Stimulated activated CD8-positive, alpha-beta memory T cell treated with anti-CD3 and anti-CD28 coated beads, Interleukin-4, amount 100 ng/mL, for 24 hours (primary cell): ENCODE results near the gene RASAL2.
"Not testable (repeated sequence)": the region's sequence is repeated elsewhere in the genome, so short reads cannot be mapped to it uniquely, and the experiment has no call there.

Source experiments
- DNase-seq: peaks from one replicate; pipeline ENCODE4 v3.0.0-alpha.2; 2020; ENCODE audit warnings: low read depth

RASAL2 gene

DNA sequence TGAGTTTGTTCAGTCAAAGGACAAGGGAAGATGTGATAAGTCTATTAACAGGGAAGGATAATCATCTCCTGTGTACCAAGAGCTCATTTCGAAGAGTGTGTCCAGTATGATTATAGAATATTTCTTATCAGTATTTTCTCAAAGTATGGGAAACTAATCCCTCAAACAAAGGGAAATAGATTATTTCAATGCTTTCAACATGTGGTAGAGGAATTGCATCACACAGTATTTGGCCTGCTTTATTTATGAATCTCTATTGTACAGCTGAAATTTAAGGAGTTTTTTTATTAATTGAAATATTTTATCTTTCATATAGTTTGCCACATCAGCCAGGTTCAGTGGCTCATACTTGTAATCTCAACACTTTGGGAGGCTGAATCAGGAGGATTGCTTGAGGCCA, 251.9 kb downstream of the RASAL2 start:
- no peak for DNase-seq

DNA sequence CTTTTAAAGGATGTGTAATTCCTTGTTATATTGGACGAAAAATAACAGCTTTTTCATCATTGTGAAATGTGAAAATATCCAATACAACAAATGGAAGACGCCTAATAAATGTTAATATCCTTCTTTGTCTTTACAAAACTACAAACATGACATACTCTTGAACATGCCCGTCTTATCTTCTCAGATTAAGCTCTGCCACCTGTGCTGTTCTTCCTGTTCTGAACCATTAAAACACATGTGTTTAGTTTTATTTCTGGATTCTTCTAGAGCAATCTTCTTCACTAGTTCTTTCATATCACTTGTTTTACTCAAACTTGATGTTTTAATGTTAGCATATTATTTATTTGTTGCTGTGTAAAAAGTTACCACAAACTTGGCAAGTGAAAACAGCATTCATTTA, 255.9 kb downstream of the RASAL2 start:
- no peak for DNase-seq

DNA sequence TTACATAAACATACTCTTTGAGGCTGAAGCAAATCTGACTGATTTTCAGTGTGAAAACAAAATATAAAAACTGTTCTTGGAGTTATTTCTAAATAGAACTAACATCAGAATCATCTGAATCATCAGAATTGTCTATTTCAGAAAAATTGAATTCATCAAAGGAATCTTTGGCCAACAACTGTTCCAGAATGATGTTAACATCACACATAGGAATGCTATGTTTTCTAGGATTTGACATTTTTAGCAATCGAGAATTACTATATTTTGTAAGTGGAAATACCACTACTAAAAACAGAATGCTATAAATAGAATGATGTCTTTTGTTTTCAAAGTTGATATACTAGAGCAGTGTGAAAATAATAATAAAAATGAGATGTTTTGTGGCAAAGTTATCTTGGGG, 258.0 kb downstream of the RASAL2 start:
- DNase-seq, result not testable (repeated sequence)

DNA sequence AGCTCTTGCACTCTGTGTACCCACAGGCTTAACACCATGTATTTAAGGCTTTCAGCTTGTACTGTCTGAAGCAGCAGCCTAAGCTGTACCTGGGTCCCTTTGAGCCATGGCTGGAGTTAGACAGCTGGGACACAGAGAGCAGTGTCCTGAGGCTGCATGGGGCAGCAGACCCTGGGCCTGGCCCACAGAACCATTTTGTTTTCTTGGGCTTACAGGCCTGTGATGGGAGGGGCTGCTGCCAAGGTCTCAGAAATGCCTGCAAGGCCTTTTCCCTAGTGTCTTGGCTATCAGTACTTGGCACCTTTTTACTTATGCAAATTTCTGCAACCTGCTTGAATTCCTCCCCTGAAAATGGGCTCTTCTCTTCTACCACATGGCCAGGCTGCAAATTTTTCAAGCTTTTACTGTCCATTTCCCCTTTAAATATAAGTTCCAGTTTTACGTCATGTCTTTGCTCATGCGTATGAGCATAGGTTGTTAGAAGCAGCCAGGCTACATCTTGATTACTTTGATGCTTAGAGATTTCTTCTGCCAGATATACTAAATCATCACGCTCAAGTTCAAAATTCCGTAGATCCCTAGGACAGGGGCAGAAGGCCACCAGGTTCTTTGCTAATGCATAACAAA, 259.0 kb downstream of the RASAL2 start:
- DNase-seq, result no peak

DNA sequence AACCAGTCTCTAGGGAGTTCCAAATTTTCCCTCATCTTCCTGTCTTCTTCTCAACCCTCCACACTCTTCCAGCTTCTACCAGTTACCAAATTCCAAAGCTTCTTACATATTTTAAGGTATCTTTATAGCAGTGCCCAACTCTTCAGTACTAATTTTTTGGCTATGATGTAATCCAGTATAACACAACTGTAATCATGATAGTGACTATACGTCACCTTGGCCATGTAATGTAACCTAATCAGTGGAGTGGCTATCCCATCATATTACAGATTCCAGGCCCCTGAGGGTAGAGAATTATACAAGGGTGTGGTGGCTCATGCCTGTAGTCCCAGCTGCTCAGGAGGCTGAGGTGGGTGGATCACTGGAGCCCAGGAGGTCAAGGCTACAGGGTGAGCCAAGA, 259.6 kb downstream of the RASAL2 start:
- no peak for DNase-seq

DNA sequence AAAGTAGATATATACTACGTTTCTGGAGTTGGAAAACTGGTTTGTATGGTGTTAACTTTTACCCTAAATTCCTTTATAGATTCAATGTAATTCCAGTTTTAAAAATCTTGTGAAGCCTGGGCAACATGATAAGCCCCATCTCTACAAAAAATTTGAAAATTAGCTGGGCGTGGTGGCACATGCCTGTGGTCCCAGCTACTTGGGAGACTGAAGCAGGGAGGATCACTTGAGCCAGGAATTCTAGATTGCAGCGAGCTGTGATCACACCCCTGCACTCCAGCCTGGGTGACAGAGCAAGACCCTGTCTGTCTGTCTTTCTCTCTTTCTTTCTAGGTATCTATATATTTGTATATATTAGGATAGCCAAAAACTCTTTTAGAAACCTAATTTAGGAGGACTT, 260.9 kb downstream of the RASAL2 start:
- no peak for DNase-seq

DNA sequence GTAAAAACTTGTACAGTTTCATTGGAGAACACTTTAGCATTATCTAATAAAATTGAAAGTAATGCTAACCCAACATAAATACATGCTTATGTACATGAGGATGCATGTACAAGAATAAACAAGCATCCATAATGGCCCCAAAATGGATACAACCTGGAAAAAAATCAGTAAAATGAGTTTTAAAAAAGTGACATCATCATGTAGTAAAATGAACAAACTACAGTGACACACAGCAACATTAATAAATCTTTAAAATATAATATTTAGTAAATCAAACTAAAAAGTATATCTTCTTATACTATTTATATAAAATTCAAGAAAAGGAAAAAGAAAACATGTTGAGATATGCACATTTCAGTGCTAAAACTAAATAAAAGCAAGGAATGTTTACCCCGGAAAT, 262.4 kb downstream of the RASAL2 start:
- no peak for DNase-seq

DNA sequence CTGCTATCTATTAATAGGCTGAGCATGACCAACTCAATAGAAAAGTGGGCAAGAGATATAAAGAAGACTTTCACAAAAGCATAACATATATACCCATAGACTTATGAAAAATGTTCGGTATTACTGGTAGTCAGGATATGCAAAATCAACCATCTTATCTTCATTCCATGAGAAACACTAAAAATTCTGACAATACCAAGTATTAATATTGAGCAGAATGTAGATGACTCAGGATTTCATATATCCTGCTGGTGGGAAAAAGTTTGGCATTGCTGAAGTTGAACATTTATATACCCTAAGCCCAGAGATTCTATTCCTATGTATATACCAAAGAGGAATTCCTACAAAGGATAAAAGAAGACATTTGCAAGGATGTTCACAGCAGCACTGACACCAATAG, 264.6 kb downstream of the RASAL2 start:
- DNase-seq, result no peak

DNA sequence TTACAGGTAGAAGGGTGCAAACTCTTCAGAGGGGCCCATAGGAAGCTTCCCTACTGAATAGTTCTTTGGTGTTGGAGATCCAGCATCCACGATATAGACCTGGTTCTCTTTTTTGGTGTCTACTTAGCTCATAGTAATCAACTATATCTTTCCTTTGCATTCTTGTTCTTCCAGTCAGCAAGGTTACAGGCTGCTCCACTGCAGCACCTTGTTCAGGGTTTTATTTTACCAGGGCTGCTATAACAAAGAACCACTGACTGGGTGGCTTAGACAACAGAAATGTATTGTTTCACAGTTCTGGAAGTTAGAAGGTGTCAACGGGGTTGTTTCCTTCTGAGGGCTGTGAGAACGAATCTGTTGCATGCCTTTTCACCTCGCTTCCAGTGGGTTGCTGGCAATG, 266.5 kb downstream of the RASAL2 start:
- DNase-seq, result no peak

DNA sequence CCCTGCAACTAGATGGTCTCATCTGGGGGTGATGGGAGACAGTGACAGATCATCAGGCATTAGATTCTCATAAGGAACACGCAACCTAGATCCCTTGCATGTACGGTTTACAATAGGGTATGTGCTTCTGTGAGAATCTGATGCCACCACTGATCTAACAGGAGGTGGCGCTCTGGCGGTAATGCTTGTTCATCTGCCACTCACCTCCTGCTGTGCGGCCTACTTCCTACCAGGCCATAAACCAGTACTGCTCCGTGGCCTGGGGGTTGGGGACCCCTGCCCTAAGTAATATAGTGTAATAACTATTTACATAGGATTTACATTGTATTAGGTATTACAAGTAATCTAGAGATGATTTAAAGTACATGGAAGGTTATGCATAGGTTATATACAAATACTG, 267.9 kb downstream of the RASAL2 start:
- no peak for DNase-seq

DNA sequence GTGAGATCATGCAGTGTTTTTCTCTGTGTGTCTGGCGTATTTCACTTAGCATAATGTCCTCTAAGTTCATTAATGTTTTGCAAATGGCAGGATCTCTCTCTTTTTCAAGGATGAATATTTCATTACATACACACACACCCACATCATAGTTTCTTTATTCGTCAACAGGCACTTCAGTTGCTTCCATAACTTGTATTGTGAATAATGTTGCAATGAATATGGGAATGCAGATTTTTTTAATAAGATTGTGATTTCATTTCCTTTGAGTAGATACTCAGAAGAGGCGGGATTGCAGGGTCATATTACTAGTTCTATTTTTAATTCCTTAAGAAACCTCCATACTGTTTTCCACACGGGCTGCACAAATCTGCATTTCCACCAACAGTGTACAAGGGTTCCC, 268.8 kb downstream of the RASAL2 start:
- no peak for DNase-seq

DNA sequence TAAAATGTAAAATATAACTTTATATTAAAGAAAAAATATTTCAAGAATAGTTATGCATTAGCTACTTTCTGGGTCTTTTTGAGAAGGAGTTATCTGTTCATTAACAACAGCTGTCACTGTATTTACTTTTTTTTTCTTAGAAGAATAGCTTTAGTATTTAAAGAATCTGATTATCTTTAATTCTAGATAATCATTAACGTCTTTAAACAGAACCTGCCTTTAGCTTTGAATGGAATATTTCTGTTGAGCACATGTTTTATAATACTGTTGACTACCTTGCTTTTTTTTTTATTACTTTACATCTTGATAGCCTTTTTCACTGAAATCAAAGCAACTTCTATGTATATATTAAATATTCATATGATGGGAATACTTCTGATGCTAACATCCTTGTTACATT, 270.9 kb downstream of the RASAL2 start:
- DNase-seq, result no peak

DNA sequence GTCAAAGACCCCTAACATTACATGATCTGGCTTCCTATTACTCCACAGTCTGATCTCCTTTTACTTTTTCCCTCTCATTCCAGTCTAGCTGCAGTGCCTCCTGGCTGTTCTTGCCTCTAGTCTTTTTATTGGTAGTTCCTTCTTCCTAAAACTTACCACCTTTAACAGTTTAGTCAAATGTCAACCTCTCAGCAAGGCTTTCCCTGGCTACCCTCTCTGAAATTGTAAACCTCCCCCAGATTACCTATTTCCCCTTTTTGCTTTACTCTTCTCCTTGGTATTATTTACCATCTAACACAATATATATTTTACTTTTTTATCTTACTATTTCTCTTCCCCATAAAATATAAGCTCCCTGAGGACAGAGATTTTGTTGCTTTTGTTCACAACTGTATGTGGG, 273.2 kb downstream of the RASAL2 start:
- no peak for DNase-seq

DNA sequence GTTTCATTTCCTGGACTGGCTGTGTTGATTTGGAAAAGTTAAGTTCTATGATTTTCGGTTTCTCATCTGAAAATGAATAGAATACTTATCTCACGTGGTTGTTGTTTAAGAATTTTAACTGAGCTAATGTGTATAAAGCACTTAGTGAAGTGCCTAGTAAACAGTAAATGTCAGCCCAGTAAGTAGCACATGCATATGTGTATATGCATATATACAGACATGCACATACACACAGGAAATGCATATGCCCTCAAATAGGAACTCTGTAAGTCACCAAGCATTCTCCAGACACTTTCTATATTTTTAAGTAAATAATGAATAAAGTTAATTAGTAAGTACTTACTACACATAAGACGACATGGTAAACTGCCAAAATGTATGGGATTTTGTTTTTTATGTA, 274.3 kb downstream of the RASAL2 start:
- no peak for DNase-seq

DNA sequence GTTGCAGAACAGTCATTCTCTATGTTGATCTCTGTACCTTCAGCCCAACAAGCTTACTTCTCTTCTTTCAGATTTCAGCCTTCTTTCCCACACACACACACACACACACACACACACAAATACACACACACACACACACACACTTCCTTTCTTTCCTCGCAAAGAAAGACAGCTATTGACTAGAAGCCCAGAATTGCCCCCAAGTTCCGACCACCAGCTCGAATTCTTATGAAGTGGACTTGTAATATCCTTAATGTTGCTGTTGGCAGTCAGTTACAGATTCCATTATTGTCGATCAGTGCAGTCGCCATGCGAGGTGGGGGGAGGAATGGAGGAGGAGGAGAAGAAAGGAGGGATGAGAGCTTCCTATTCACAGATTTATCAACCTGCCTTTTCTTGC, 277.3 kb downstream of the RASAL2 start:
- DNase-seq, result no peak

DNA sequence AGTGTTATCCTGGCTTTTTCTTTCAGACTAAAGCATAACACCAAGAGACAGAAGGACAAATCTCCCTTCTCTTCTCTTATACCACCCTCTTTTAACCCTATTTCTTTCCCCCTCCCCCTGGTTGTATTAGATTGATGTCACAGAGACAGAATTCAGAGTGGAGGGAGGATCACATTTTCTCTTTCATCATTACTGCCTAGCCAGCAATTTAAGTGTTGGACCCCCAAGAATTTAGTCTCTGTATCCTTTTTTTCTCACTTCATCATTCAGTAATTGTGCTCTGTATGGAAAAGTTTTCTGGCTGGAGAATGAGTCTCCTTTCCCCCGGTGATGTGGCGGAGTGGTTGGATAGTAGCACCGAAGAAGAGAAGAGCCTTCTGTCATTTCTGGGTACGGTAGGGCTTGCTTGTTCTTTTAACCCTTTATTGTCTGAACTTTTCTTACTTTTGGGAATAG, 278.1 kb downstream of the RASAL2 start:
- no peak for DNase-seq

DNA sequence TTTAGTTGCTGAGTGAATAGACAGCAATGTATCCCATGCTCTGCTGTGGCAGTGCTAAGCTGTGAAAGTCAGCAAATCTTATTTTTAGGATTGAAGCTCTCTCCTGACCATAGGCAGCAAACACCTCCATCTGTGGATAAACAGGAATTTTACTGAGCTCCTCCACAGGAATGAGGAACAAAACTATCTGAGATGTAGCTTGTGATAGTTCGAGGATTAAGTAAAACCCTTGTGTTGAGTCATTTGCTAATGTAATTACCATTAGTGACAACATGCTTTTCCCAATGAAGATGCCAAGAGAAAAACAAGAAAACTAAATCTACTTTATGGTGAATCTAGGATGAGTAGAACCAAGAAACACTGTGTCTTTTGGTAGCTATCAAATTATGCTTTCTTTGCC, 280.1 kb downstream of the RASAL2 start:
- no peak for DNase-seq

DNA sequence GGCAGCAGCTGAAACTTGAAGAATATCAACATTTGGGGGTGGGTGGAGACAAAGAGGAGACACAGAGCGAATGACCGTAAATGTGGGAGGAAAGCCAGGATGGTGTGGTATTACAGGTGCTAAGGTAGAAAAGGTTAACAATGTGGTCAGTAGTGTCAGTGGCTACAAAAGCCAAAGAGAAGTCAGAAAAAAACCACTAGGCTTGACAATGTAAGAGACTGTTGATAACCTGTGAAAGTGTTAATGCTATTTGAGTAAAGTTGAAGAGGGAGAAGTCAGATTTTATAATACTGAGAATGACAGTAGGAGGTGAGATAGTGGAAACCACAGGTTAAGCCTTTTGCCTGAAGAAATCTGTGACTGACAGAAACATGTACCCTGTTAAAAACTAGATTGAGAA, 282.1 kb downstream of the RASAL2 start:
- no peak for DNase-seq

DNA sequence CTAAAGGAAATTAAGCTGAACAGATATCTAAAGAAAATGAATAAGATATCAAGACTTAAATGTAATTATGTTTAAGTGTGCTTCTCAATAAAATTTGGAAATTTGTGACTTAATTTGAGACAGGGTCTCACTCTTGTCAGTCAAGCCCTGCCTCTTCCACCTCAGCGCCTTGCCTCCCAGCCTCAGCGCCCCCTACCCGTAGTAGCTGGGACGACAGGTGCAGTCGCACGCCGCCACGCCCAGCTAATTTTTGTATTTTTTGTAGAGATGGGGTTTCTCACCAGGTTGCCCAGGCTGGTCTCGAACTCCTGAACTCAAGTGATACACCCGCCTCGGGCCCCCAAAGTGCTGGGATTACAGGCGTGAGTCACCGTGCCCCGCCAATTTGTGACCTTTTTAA, 285.9 kb downstream of the RASAL2 start:
- no peak for DNase-seq

DNA sequence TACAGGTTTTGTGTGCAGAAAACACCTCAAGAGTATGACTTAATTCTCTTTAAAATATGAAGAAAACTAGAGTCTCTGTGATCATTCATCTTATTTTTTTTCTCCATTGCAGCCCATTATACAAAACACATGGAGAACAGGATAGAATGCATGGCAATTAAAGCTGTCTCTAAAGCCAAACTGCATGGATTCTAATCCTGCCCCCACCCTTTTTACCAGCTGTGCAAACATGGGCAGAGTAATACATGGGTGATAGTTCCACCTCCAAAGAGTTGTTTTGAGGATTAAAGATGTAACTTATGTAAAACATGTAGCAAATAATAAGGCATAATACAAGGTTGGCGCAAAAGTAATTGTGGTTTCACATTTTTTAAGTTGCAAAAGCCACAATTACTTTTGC, 288.5 kb downstream of the RASAL2 start:
- DNase-seq, result no peak

DNA sequence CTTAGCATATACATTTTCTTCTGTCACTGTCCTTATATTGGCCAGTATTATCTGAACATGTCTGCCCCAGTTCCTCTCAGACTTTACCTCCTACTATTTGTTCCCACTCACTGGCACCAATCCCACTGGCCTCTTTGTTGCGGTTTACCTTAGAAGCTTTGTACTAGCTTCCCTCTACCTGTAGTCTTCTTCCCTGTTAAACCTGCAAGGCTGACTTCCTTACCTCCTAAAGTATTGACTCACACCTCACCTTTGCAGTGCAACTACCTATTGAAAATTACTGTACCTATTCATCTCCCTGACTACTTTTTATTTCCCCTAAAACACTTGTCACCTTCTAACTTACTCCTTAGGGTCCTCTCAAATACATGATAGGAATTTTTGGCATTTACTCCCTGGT, 291.8 kb downstream of the RASAL2 start:
- DNase-seq, result no peak

DNA sequence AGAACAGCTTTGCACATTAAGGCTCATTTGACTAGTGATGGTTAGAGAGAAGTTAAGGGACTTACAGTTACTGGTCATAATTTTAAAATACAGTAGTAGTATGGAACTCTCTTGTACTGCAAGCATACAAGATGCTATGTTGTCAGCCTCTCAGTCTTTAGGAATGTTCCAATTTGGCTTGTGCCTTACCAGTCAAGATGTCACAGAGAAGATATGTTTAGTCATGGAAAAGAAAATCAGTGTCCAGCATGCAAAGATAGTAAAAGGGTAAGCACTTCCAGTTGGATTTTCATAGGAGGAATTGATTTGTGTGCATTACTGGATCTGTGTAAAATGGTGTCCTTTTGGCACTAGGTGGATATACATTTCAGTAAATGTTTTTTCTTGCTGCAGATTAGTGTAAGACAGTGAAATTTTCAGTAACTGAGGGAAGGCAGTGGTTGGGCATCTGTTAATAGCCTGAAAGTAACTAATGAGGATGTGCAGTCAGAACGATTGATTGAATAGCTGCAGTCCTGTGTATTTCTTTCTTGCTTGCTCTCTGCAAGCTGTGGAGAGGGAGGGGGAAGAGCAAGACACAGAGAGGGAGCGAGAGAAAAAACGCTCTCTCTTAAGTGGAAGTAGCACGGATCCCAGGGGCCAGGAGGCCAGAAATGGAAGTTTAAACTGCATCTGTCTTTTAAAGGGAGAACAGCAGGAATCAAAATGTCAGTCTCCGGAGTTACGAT, 294.7 kb downstream of the RASAL2 start:
- DNase-seq, result no peak

DNA sequence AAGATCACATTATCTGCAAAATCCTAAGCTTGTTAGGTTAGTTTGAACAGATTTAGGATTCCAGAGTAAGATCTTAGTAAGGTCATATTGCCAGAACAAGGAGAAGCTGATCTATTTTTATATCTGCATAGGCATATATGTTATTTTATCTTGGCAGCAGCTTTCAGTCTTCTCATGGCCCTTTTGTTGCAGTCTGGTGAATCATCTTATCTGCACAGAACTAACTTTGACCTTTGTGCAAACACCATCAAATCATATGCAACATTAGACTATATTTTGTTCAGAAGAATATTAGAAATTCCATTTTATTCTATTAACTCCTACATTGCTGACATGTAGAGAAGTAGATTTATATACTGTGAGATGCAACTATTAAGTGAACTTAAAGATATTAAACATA, 295.5 kb downstream of the RASAL2 start:
- DNase-seq, result no peak

DNA sequence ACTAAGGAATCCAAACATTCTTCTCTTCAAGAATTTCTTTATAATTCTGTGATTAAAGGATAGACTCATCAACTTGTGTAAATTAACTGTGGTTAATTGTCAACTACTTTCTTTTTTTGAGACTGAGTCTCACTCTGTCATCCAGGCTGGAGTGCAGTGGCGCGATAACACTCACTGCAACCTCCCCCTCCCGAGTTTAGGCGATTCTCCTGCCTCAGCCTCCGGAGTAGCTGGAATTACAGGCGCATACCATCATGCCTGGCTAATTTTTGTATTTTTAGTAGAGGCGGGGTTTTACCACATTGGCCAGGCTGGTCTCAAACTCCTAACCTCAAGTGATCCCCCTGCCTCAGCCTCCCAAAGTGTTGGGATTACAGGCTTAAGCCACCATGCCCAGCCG, 296.4 kb downstream of the RASAL2 start:
- DNase-seq, result not testable (repeated sequence)
